A673 (cell line): ENCODE results near the gene CREB3L1. TPM values are rescaled to one million over a fixed set of nuclear protein-coding genes. Genes with fewer than 3 reads are reported as not detected.

Experiments
- BruUV-seq: library from RNA; stranded (reverse); fragments of 400-500 nt; replicated peaks from 2 replicates; lab custom pipeline; 2021; lab: Mats Ljungman, UMichigan
- CTCF ChIA-PET: fragments of 300-600 bp; sonication (Branson Sonifier 250); formaldehyde crosslinking; loops from one replicate; lab custom pipeline; 2022; ENCODE audit warnings: antibody characterized with exemption; lab: Charles Lee
- POLR2A ChIA-PET: fragments of 300-600 bp; sonication (Branson Sonifier 250); formaldehyde crosslinking; loops from one replicate; lab custom pipeline; 2022; ENCODE audit warnings: antibody characterized with exemption; ENCODE audit not compliant: low non-redundant PET; lab: Charles Lee
- DNase-seq: peaks from one replicate; pipeline ENCODE4 v3.0.0-alpha.2; 2015; ENCODE audit warnings: low spot score
- H3K27ac ChIP-seq: fragments of 200-600 bp; sonication (generic); 2 replicates; pipeline ENCODE4 v1.5.1; 2016; ENCODE audit warnings: mixed run types, low read depth, mild to moderate bottlenecking, mixed read lengths, antibody characterized with exemption, low read length; ENCODE audit not compliant: poor library complexity, severe bottlenecking
- H3K27me3 ChIP-seq: fragments of 200-600 bp; sonication (generic); replicated peaks from 2 replicates; pipeline ENCODE4 v1.6.1; 2017; ENCODE audit warnings: mixed run types, low read depth, mild to moderate bottlenecking, mixed read lengths, antibody characterized with exemption, low read length; ENCODE audit not compliant: insufficient read depth, poor library complexity
- H3K36me3 ChIP-seq: fragments of 200-600 bp; sonication (generic); 2 replicates; pipeline ENCODE4 v1.6.1; 2016; ENCODE audit warnings: mixed run types, mild to moderate bottlenecking, mixed read lengths, antibody characterized with exemption, low read length; ENCODE audit not compliant: insufficient read depth, poor library complexity, severe bottlenecking
- H3K4me1 ChIP-seq: fragments of 200-600 bp; sonication (generic); 2 replicates; pipeline ENCODE4 v1.6.1; 2017; ENCODE audit warnings: mixed run types, mild to moderate bottlenecking, mixed read lengths, antibody characterized with exemption, low read length; ENCODE audit not compliant: insufficient read depth, poor library complexity, severe bottlenecking
- H3K4me3 ChIP-seq: fragments of 200-600 bp; sonication (generic); 2 replicates; pipeline ENCODE4 v1.5.1; 2016; ENCODE audit warnings: low read depth, mixed run types, mild to moderate bottlenecking, mixed read lengths, low read length; ENCODE audit not compliant: poor library complexity, severe bottlenecking
- H3K9me3 ChIP-seq: fragments of 200-600 bp; sonication (generic); 2 replicates; pipeline ENCODE4 v1.6.1; 2016; ENCODE audit warnings: mixed run types, low read depth, mild to moderate bottlenecking, mixed read lengths, antibody characterized with exemption, low read length; ENCODE audit not compliant: poor library complexity, severe bottlenecking
- EZH2 ChIP-seq: fragments of 200-600 bp; sonication (generic); IDR thresholded peaks from 2 replicates; pipeline ENCODE4 v1.6.1; 2017; ENCODE audit warnings: borderline replicate concordance, low read depth, mild to moderate bottlenecking, mixed read lengths, antibody characterized with exemption, low read length; ENCODE audit not compliant: poor library complexity, severe bottlenecking
- intact Hi-C: fragments of 100-400 bp; cut with micrococcal nuclease; formaldehyde crosslinking; loops from one replicate; pipeline ENCODE4 v1.10.0; 2022; ENCODE audit not compliant: unreplicated experiment
- total RNA-seq: library from RNA; stranded (reverse); gene quantifications from 2 replicates; pipeline ENCODE4 v1.2.3, GENCODE V29; 2021
- TF ChIP-seq, protein P1 (sequence below): fragments of 300-800, 200-600 bp; sonication (generic); conservative IDR thresholded peaks from 2 replicates; pipeline ENCODE4 v1.5.1; 2017; ENCODE audit warnings: low read depth, mild to moderate bottlenecking, antibody characterized with exemption, low read length, moderate library complexity, mixed read lengths

CREB3L1 gene
- total RNA-seq, 1 experiment from 2014 or later = 3.5 TPM

DNA sequence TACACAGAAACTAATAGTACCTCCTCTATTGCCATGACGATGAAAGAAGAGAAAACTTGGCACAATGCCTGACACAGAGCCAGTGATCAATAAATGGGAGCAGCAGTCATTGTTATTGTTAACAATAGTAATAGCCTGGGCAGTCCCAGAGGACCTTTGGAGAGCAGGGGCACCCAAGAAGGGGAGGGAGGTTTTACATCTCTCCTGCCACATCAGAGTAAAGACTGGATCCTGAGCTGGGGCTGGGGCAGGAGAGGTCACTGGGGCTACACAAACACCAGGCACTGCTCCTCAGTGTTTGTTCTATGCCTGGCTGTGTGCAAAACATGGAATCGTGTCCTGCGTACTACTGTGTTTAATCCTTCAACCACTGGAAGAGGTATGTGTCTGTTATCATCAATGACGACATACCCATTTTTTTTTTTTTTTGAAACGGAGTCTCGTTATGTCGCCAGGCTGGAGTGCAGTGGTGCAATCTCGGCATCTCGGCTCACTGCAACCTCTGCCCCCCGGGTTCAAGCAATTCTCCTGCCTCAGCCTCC lies 25.0 kb upstream of the CREB3L1 start:
- Histone ChIP-seq H3K9me3 (no peaks in the 10 kb centered on the region), H3K4me3 (no peak overlapping the region), H3K4me1 (peaks cover 6% of the 10 kb centered on the region), H3K36me3 (no peaks in the 10 kb centered on the region), H3K27me3 (no peaks in the 10 kb centered on the region), H3K27ac (no peak overlapping the region)
- POLR2A ChIA-PET = no interaction called here
- DNase-seq = no peak
- no TSS peak for BruUV-seq
- CTCF ChIA-PET = interaction anchor here (0.7 kb wide), 1 partner anchor 62 kb away, joined by 4 read pairs; no protein-coding TSS in a partner anchor
- TF ChIP-seq, protein P1, sequence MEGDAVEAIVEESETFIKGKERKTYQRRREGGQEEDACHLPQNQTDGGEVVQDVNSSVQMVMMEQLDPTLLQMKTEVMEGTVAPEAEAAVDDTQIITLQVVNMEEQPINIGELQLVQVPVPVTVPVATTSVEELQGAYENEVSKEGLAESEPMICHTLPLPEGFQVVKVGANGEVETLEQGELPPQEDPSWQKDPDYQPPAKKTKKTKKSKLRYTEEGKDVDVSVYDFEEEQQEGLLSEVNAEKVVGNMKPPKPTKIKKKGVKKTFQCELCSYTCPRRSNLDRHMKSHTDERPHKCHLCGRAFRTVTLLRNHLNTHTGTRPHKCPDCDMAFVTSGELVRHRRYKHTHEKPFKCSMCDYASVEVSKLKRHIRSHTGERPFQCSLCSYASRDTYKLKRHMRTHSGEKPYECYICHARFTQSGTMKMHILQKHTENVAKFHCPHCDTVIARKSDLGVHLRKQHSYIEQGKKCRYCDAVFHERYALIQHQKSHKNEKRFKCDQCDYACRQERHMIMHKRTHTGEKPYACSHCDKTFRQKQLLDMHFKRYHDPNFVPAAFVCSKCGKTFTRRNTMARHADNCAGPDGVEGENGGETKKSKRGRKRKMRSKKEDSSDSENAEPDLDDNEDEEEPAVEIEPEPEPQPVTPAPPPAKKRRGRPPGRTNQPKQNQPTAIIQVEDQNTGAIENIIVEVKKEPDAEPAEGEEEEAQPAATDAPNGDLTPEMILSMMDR = no peak
- no peak for TF ChIP-seq EZH2
- intact Hi-C loops = no loop called here

DNA sequence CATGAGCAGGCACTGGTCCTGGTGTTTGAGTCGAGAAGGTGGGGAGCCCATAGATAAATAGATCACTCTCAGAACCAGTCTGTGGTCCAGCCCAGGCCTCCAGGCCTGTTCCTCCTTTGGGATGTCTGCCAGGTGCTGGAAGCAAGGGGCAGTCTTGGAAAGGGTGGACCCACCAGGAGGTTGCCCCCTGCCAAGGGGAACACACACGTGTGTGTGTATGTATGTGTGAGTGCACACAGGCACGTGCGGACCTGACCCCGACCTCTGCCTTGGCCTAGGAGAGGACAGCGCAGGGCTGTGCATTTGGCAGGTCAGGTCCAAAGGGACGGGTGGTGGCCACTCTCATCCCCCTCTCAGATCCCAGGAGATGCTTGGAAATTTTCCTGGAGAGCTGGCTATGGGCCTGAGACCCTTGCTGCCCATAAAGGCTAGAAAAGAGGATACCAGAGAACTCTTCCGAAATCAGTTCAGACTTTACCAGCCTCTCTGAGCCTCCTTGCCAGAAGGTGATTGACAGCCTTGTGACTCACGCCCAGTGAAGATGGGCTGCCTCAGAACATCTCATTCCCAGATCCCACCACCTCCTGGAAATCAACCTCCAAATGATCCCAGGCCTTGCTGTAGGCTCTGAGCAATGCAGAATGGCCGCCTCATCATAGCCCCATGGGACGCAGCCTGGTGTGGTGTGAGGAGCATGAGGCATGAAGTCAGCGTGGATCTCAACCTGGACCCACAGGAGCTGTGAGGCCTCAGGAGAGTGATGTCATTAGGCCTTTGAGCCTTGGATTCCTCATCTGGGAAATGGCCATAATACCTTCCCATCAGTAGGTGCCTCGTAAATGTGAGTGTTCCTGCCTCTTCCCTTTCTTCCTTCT lies 24.0 kb upstream of the CREB3L1 start:
- Histone ChIP-seq H3K4me3 (no peak overlapping the region), H3K4me1 (peaks cover 5% of the 10 kb centered on the region), H3K27ac (no peak overlapping the region), H3K27me3 (no peaks in the 10 kb centered on the region), H3K9me3 (no peaks in the 10 kb centered on the region), H3K36me3 (no peaks in the 10 kb centered on the region)
- TF ChIP-seq EZH2 = no peak
- TF ChIP-seq, protein P1 = no peak
- intact Hi-C loops = no loop called here
- DNase-seq = no peak
- no TSS peak for BruUV-seq
- ChIA-PET POLR2A (no interaction called here), CTCF (interaction anchor here (0.7 kb wide), 1 partner anchor 61 kb away, joined by 4 read pairs; no protein-coding TSS in a partner anchor)

DNA sequence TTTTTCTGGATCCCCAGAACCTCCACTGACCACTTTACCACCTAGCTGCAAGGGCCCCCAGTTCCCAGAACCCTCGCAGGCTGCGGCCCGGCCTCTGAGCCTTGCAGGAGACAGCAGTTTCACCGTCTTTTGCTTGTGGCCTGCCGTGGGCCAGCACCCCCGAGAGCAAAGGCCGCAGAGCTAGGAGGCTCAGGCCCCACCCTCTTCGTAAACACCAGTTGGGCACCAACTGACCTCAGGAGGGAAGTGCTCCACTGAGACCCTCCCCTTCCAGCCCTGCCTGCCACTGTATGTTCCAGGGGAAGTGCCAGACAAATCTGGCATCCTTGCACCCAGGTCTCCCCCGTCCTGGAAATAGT lies 23.4 kb upstream of the CREB3L1 start:
- intact Hi-C loops = no loop called here
- no peaks in the 10 kb centered on the region for H3K9me3 ChIP-seq
- DNase-seq = no peak
- no peak overlapping the region for H3K27ac ChIP-seq
- H3K4me3 ChIP-seq = no peak overlapping the region
- H3K27me3 ChIP-seq = no peaks in the 10 kb centered on the region
- H3K4me1 ChIP-seq = no peaks in the 10 kb centered on the region
- ChIA-PET POLR2A (no interaction called here), CTCF (no interaction called here)
- no peaks in the 10 kb centered on the region for H3K36me3 ChIP-seq
- TF ChIP-seq, protein P1 = no peak
- no peak for TF ChIP-seq EZH2
- no TSS peak for BruUV-seq
